ENCODE measurements around the gene R3HCC1L.

R3HCC1L gene

DNA sequence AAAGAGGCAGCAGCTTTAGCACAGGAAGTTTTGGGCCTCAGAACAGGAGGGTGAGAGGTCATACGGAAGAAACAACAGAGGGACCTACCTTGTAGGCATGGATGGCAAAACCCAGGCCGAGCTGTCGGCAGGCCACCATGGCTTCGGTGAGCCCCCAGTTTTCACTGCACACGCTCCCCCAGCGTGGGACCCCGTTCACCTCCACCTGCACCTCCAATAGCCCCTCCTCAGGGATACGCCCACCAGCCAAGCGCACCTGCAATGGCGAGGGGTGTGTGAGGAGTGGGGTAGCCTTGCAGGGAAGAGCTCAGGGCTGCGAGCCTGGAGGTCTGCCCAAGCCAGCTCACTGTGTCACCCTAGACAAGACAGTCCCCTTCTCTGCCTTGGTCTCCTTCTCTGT lies 122.2 kb downstream of the R3HCC1L start:
- TF ChIP-seq, protein P1, sequence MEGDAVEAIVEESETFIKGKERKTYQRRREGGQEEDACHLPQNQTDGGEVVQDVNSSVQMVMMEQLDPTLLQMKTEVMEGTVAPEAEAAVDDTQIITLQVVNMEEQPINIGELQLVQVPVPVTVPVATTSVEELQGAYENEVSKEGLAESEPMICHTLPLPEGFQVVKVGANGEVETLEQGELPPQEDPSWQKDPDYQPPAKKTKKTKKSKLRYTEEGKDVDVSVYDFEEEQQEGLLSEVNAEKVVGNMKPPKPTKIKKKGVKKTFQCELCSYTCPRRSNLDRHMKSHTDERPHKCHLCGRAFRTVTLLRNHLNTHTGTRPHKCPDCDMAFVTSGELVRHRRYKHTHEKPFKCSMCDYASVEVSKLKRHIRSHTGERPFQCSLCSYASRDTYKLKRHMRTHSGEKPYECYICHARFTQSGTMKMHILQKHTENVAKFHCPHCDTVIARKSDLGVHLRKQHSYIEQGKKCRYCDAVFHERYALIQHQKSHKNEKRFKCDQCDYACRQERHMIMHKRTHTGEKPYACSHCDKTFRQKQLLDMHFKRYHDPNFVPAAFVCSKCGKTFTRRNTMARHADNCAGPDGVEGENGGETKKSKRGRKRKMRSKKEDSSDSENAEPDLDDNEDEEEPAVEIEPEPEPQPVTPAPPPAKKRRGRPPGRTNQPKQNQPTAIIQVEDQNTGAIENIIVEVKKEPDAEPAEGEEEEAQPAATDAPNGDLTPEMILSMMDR (IDR thresholded peaks at IDR 0.05; ENCODE audit: low read depth, low read length): no peak
- peaks cover 61% of the 10 kb centered on the region for H3K36me3 ChIP-seq
- no peak overlapping the region for H3K27ac ChIP-seq
- H3K27me3 ChIP-seq (ENCODE audit: insufficient read depth, low read depth, severe bottlenecking): no peaks in the 10 kb centered on the region
- no peak for DNase-seq
- H3K9me3 ChIP-seq (ENCODE audit: severe bottlenecking): no peaks in the 10 kb centered on the region
- no peak overlapping the region for H3K4me3 ChIP-seq (ENCODE audit: low read depth, low read length)

DNA sequence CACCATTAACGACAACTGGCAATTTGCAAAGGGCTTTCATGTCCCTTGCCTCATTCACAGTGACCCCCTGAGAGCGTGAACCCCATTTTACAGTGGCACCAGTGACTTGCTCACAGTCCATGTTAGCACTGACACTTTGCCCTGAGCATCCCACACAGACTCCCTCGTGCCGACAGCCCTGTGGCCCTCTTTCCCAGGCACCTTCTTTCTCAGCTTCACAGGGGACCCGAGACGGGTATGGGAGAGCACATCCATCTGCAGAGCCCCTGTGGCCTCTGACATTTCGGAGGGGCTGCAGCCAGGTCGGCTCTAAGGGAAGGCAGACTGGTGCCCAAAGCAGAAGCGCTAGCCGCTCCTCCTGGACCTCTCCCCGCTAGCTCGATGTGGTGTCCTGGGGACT lies 122.7 kb downstream of the R3HCC1L start:
- no peak for DNase-seq
- TF ChIP-seq, protein P1 (IDR thresholded peaks at IDR 0.05; ENCODE audit: low read depth, low read length): no peak
- Histone ChIP-seq H3K27ac (no peak overlapping the region), H3K36me3 (peaks cover 59% of the 10 kb centered on the region), H3K4me3 (ENCODE audit: low read depth, low read length) (no peak overlapping the region), H3K27me3 (ENCODE audit: insufficient read depth, low read depth, severe bottlenecking) (no peaks in the 10 kb centered on the region), H3K9me3 (ENCODE audit: severe bottlenecking) (no peaks in the 10 kb centered on the region)

DNA sequence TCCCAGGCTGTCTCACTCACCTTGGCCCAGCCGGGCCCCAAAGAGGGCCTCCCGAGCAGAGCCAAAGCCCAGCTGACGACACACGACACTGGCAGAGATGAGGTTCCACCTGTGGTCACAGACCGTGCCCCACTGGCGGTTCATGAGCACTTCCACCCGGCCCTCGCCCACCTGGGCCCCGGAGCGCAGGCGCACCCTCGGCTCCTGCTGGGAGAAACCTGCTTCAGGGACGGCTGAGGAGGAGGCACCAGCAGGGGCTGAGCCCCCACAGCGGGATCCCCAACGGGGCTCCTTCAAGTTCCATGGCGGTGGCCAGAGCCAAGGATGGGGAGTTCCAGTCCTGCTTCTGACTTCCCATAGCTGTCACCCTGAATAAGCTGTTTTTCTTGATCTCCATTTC lies 123.5 kb downstream of the R3HCC1L start:
- no peak overlapping the region for H3K27ac ChIP-seq
- TF ChIP-seq, protein P1 (IDR thresholded peaks at IDR 0.05; ENCODE audit: low read depth, low read length): no peak
- no peak overlapping the region for H3K4me3 ChIP-seq (ENCODE audit: low read depth, low read length)
- peaks cover 59% of the 10 kb centered on the region for H3K36me3 ChIP-seq
- H3K27me3 ChIP-seq (ENCODE audit: insufficient read depth, low read depth, severe bottlenecking): no peaks in the 10 kb centered on the region
- H3K9me3 ChIP-seq (ENCODE audit: severe bottlenecking): no peaks in the 10 kb centered on the region
- no peak for DNase-seq

DNA sequence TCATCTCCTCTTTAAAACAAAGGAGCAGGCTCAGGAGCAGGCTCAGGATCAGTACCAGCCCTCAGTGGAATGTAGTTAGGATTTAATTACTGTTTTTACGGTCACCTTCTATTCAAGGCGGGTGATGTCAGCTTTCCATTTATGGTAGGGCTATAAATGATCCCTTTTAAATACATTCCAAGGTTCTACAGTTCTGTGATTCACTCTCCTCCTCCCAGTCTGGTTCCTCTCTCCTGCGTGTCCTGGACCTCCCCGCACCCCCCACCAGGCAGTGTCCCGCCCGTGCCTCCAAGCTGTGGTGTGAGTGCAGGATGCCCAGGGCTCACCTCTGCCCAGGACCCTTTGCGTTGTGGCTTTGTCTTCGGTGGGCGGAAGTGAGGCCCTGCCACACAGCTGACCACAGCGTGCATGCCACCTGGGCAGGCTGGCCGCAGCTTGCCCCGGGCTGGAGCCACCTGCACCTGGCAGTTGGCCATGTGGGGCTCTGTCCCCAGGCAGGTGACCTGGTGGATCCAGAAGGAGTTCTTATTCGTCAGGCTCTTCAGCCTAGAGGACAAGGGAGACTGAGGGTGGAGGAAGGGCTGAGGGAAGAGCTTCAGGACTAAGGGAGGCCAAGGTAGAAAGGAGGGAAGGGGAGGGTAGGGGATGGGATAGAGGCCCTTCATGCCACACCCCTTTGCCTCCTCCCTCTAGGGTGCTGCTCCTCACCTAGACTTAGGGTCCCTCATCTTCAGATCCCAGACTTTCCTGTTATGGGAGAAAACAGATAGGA lies 124.4 kb downstream of the R3HCC1L start:
- TF ChIP-seq, protein P1 (IDR thresholded peaks at IDR 0.05; ENCODE audit: low read depth, low read length): no peak
- Histone ChIP-seq H3K27me3 (ENCODE audit: insufficient read depth, low read depth, severe bottlenecking) (no peaks in the 10 kb centered on the region), H3K36me3 (peaks cover 58% of the 10 kb centered on the region), H3K9me3 (ENCODE audit: severe bottlenecking) (no peaks in the 10 kb centered on the region), H3K4me3 (ENCODE audit: low read depth, low read length) (no peak overlapping the region), H3K27ac (no peak overlapping the region)
- no peak for DNase-seq

DNA sequence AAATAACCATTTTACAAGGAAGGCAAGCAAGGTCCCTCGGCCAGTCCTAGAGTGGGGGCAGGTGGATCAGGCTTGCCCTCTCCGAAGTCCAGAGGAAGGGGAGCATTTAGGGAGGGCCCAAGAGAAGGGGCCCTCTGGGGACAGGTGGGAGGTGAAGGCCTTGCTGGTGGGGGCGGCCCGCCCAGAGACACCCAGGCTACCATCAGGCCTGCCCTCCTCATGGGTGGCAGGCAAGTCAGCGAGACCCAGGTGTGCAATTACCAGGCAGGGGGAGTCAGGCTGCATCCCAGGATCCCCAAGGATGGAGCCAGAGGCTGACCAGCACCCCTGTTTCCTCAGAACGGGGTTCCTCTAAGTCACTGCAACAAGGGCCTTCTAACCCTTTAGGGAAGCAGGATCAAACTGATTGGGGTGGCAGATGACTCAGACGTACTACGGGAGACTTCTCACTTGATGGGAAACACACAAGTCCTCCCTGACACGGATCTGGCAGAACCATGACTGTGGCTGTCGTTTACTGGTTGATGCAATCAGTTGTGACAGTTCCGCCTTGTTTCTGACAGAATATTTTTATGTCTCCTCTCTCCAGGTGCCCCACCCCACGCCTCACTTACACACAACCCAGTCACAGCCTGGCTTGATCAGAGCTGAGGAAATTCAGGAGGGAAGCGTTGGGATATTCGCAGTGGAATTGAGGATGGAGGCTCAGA lies 125.3 kb downstream of the R3HCC1L start:
- H3K36me3 ChIP-seq: peaks cover 66% of the 10 kb centered on the region
- no peak overlapping the region for H3K27ac ChIP-seq
- no peaks in the 10 kb centered on the region for H3K27me3 ChIP-seq (ENCODE audit: insufficient read depth, low read depth, severe bottlenecking)
- TF ChIP-seq, protein P1 (IDR thresholded peaks at IDR 0.05; ENCODE audit: low read depth, low read length): no peak
- no peak overlapping the region for H3K4me3 ChIP-seq (ENCODE audit: low read depth, low read length)
- H3K9me3 ChIP-seq (ENCODE audit: severe bottlenecking): no peaks in the 10 kb centered on the region
- DNase-seq: no peak

Data from WERI-Rb-1 (cell line).